ENCODE measurements around the gene PHEX. TPM values are rescaled to one million over a fixed set of nuclear protein-coding genes. Genes with fewer than 3 reads are reported as not detected.

The PHEX gene
- total RNA-seq, 1 donor from 2014 or later, result 0.04 TPM

DNA sequence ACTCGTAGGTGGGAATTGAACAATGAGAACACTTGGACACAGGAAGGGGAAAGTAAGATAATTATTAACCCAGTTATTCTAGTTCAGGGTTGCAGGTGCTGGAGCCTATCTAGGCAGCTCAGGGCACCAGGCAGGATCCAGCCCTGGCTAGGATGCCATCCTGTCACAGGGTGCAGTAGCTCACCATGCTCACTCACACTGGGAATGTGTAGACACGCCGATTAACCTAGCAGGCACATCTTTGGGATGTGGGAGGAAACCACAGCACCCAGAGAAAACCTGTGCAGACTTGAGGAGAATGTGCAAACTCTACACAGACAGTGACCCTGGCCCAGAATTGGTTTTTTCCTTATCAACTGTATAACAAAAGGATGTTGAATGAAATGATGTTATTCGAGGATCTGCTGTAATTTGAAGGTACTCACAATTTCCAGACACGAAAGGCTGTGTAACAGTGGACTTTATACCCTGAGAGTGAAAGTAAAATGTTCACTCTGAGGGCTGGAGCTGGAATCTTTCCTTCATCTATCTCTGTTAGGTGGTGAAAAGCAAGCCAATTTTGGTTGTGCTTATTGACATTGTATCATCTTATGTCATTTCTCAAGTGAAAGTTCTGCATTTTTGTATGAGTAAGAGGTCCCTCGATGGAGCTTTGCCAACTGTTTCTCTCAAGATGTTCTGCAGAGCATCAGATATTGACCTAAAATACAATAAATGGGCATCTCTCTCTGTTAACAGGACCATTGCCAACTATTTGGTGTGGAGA, 78.8 kb downstream of the PHEX start:
- TF ChIP-seq CTCF (IDR thresholded peaks at IDR 0.05; ENCODE audit: insufficient read depth, low read length, poor library complexity, severe bottlenecking), result no peak
- DNase-seq (ENCODE audit: low read depth), result no peak
- H3K27me3 ChIP-seq (ENCODE audit: control insufficient read depth, insufficient read depth, low read length), result no peaks in the 10 kb centered on the region

GRCh38 chrX:22116605-22117546, 84.8 kb downstream of the PHEX start:
- DNase-seq (ENCODE audit: low read depth), result no peak
- H3K27me3 ChIP-seq (ENCODE audit: control insufficient read depth, insufficient read depth, low read length), result no peaks in the 10 kb centered on the region
- no peaks in the 10 kb centered on the region for H3K36me3 ChIP-seq (ENCODE audit: control insufficient read depth, insufficient read depth, low read length)
- no peak overlapping the region for H3K4me3 ChIP-seq (ENCODE audit: low read depth, low read length)
- no peak for TF ChIP-seq CTCF (IDR thresholded peaks at IDR 0.05; ENCODE audit: insufficient read depth, low read length, poor library complexity, severe bottlenecking)

More for the DNA sequence above, 78.8 kb downstream of the PHEX start:
- Histone ChIP-seq H3K36me3 (ENCODE audit: control insufficient read depth, insufficient read depth, low read length) (no peaks in the 10 kb centered on the region), H3K4me3 (ENCODE audit: low read depth, low read length) (no peak overlapping the region)

DNA sequence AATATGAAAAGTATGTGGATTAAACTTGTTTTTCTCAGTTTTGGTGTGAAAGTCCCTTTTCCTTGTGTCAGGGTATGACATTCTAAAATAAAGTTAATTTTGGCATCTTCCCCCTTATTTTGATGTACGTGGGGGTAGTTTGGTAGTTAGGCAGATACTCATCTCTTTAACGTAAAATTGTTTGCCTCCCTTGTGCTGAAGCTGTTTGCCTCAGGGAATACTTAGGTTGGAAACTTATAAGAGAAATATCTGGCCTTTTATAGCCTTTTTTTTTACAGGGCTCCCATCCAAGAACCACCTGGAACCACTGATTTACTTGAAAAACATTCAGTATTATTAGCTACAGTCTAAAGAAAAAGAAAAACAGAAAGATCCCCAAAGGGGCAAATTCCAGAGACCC, 85.5 kb downstream of the PHEX start:
- Histone ChIP-seq H3K36me3 (ENCODE audit: control insufficient read depth, insufficient read depth, low read length) (no peaks in the 10 kb centered on the region), H3K27me3 (ENCODE audit: control insufficient read depth, insufficient read depth, low read length) (no peaks in the 10 kb centered on the region), H3K4me3 (ENCODE audit: low read depth, low read length) (no peak overlapping the region)
- no peak for DNase-seq (ENCODE audit: low read depth)
- TF ChIP-seq CTCF (IDR thresholded peaks at IDR 0.05; ENCODE audit: insufficient read depth, low read length, poor library complexity, severe bottlenecking), result no peak

DNA sequence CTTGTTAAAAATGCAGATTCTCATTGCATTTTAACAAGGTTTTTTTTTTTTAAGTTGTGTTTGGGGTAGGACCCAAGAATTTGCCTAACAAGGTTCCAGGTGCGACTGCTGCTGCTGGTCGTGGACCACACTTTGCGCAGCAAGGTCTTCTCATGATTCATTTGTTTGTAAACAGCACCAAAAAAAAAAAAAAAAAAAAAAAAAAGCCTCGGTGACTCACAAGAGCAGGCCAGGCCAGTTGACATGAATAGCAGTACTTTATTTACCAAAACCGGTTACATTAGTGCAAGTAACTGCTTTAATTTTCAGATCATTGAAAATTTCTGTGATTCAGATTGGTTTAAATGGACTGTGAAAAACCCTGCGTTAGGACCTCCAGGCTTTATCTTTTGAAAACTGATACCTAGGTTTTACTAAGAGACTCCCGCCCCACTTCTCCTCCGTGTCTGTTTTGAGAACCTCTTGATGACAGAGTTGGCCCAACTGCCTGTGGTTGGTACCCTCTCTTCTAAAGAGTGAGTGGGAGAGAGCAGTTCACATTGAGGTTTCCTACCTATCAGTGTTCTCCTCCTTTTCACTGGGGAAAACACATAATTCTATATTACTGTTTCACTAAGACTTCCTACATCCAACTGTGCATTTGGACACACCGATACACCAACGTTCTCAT, 86.2 kb downstream of the PHEX start:
- no peak for TF ChIP-seq CTCF (IDR thresholded peaks at IDR 0.05; ENCODE audit: insufficient read depth, low read length, poor library complexity, severe bottlenecking)
- Histone ChIP-seq H3K4me3 (ENCODE audit: low read depth, low read length) (no peak overlapping the region), H3K36me3 (ENCODE audit: control insufficient read depth, insufficient read depth, low read length) (no peaks in the 10 kb centered on the region), H3K27me3 (ENCODE audit: control insufficient read depth, insufficient read depth, low read length) (no peaks in the 10 kb centered on the region)
- DNase-seq (ENCODE audit: low read depth), result no peak

DNA sequence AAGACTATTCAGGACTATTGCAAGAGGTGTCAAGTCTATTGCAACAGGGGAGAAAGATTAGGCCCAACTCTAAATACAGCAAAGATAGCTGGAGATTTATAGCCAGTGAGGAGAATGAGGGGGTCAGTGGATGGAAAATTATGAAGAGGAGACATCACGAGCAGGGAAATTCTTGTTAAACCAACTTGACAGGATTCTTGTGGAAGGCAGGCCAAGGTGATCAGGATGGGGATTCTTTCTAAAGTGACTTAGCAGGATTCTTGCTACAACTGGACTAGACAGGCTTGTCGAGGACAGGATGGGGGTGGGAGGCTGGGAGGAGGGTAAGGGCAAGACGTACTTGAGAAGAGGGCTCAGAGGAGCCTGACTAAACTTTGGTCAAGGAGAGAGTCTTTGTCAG, 89.0 kb downstream of the PHEX start:
- DNase-seq (ENCODE audit: low read depth), result no peak
- no peaks in the 10 kb centered on the region for H3K27me3 ChIP-seq (ENCODE audit: control insufficient read depth, insufficient read depth, low read length)
- H3K36me3 ChIP-seq (ENCODE audit: control insufficient read depth, insufficient read depth, low read length), result no peaks in the 10 kb centered on the region
- H3K4me3 ChIP-seq (ENCODE audit: low read depth, low read length), result no peak overlapping the region
- TF ChIP-seq CTCF (IDR thresholded peaks at IDR 0.05; ENCODE audit: insufficient read depth, low read length, poor library complexity, severe bottlenecking), result no peak
